Upper lobe of left lung (tissue), 4 donors: ENCODE measurements around the gene SLC7A14.

ENCODE experiments used
- POLR2A ChIP-seq, 4 donors: fragments of 450-650 bp; IDR thresholded peaks; one replicate each; pipeline ENCODE4 v1.5.1; 2016 to 2017; ENCODE audit warnings: antibody characterized with exemption in 4 of 4, mild to moderate bottlenecking in 2 of 4
- POLR2AphosphoS5 ChIP-seq, 2 donors: sonication (generic); formaldehyde crosslinking; IDR thresholded peaks; one replicate each; pipeline ENCODE4 v1.5.1; 2017; ENCODE audit warnings: antibody characterized with exemption in 2 of 2
- TF ChIP-seq, protein P1 (sequence below), 6 experiments: fragments of 450-650 bp in 4 of 6; fragments of 200-600 bp in 2 of 6; sonication (generic) in 2 of 6; IDR thresholded peaks; one replicate each; pipeline ENCODE4 v1.5.1; 2016 to 2019; ENCODE audit warnings: antibody characterized with exemption in 6 of 6

DNA sequence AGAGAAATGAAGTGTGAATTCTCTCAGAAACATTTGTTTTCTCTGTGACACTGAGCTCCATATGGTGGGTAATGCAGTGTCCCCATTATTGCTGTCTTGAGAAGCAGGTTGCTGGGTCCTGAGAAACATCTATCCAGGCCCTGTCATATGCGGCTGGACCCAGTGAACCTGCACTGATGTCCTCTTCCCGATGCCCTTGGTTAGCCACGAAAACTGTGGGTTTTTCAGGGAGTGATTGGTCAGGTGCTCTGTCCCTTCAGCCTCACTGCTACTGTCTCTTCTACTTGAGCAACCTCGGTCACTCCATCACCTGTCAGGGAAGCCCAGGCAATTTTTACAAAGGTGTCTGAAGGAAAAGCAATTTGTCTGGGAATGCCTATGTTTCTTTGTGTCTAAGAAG, 77.0 kb downstream of the SLC7A14 start:
- TF ChIP-seq, protein P1, sequence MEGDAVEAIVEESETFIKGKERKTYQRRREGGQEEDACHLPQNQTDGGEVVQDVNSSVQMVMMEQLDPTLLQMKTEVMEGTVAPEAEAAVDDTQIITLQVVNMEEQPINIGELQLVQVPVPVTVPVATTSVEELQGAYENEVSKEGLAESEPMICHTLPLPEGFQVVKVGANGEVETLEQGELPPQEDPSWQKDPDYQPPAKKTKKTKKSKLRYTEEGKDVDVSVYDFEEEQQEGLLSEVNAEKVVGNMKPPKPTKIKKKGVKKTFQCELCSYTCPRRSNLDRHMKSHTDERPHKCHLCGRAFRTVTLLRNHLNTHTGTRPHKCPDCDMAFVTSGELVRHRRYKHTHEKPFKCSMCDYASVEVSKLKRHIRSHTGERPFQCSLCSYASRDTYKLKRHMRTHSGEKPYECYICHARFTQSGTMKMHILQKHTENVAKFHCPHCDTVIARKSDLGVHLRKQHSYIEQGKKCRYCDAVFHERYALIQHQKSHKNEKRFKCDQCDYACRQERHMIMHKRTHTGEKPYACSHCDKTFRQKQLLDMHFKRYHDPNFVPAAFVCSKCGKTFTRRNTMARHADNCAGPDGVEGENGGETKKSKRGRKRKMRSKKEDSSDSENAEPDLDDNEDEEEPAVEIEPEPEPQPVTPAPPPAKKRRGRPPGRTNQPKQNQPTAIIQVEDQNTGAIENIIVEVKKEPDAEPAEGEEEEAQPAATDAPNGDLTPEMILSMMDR (IDR thresholded peaks at IDR 0.05), result no peak
- TF ChIP-seq POLR2AphosphoS5 (IDR thresholded peaks at IDR 0.05), result no peak
- TF ChIP-seq POLR2A (IDR thresholded peaks at IDR 0.05), result no peak
